ENCODE measurements around the gene FOXM1.

- TF ChIP-seq CTCF (IDR thresholded peaks at IDR 0.05; ENCODE audit: low read depth, low read length, poor library complexity, severe bottlenecking) (no peak), EZH2phosphoT487 (IDR thresholded peaks at IDR 0.05; ENCODE audit: borderline replicate concordance, low read length) (no peak)
Observed at GRCh38 chr12:2856051-2856450, 20.9 kb downstream of the FOXM1 start.
